Activated T-helper 1 cell treated with anti-CD3 and anti-CD28 coated beads, Interleukin-2, amount 50 U/mL, for 16 hours (primary cell): ENCODE measurements around the gene FGF4.

Experiments used
- DNase-seq, 2 donors: peaks; one replicate each; pipeline ENCODE4 v3.0.0-alpha.2; 2020; ENCODE audit warnings: low read depth in 1 of 2, low spot score in 1 of 2

Gene FGF4

GRCh38 chr11:69808667-69809086 is 33.5 kb upstream of the FGF4 start:
- DNase-seq = no peak

- no peak for DNase-seq
Observed at GRCh38 chr11:69807106-69807815, 32.1 kb upstream of the FGF4 start.

- no peak for DNase-seq
Observed at GRCh38 chr11:69804769-69805508, 29.8 kb upstream of the FGF4 start.

- DNase-seq = no peak
Observed at GRCh38 chr11:69803604-69804218, 28.6 kb upstream of the FGF4 start.

DNA sequence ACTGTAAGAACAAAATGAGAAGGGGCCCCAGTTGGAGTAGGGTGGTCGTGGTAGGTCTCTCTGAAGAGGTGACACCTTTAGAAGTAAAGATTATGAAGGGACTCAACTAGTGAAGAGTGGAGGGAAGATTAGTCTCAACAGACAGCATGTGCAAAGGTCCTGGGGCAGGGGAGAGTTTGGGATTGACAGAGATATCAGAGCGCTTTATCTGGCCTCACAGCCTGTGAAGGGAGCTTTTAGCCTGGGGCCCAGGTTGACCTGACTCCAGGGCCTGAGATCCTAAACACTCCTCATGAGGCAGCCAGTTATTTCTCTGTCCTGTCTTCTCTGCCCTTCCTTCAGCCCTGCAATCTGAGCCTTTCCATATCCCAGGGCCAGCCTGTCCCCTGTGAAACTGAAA is 27.9 kb upstream of the FGF4 start:
- no peak for DNase-seq

- DNase-seq = no peak
Observed at GRCh38 chr11:69802590-69802989, 27.4 kb upstream of the FGF4 start.

DNA sequence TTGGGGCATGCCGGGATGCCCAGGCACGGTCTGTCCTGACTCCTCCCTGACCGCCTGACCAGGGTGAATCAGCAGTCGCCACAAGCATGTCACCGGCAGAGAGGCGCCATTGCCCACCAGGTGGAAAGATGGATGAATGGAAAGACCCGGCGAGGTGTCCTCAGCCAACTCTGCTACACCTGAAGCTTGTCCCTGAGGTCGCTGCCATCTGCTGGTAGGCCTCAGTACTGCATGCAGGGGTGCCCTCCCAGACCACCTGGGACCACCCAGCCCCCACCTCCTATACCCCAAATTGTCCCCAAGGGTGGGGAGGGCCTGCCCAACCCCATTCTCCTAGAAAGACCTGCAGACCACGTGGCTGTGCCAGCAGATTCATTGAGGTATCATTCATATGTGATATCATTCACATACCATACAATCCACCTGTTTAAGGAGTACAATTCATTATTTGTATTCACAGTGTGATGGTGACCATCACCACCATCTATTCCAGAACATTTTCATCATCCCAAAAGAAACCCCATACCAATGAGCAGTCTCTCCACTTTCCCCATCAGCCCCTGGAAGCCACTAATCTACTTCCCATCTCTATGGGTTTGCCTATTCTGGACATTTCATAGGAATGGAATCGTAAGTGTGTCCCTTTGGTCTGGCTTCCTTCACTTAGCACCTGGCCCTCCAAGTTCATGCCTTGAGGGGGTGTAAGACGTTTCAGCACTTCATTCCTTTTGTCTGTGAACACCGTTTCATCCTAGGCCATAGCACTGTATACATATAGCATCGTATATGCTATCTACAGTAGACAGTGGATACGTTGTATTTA is 26.6 kb upstream of the FGF4 start:
- no peak for DNase-seq

DNA sequence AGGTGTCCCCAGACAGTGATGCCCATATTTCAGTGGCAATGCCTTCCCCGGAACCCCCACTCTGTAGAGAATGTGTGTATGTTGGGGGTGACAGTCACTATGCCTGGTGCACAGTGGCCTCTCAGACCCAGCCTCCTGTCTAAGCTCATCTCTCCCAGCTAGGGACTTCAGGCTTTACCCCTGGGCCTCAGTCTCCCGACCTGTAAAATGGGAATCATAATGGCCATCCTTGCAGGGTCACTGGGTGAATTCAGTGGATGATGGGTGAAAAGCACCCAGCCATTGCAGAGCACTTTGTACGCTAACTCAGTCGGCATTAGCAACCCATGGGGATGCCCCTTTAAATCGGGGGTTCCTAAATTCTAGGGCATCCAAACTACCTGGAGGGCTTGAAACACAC is 25.1 kb upstream of the FGF4 start:
- no peak for DNase-seq

- no peak for DNase-seq
Observed at GRCh38 chr11:69799582-69799981, 24.4 kb upstream of the FGF4 start.

- no peak for DNase-seq
Observed at GRCh38 chr11:69799097-69799496, 24.0 kb upstream of the FGF4 start.

DNA sequence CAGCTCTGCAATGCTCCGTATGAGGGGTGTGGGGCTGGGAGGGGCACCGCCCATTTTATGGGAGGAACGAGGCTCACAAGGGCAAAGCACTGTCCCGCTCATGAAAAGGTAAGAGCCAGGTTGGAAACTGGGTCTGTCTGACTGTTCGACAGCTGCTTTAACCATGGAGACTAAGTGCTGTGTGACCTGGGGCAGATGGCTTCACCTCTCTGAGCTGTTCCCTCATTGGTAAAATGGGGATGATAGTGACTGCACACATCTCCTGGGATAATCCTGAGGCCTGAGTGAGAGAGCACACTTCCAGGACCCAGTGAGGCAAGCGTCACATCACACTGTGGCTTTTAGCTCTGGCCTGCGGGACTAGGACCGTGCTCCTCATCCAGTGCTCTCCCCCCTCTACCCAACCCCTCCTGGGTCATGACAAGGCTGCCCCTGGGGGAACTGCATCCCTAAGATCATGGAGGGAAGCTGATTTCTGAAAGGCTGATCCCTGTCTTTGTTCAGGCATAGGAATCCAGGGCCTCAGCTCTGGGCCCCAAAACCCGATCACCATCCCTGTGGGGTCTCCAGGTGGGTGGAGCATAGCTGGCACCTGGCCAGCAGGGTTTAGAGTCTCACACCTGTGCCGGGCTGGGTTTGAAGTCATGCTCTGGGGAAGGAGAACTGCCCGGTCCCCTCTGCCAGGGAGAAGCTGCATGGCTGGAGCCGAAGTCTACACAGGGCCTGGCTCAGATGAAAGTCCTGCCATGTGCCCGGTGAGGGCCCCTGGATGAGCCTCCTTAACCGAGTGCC is 22.8 kb upstream of the FGF4 start:
- no peak for DNase-seq

GRCh38 chr11:69797156-69797555 is 22.0 kb upstream of the FGF4 start:
- DNase-seq = no peak

- no peak for DNase-seq
Observed at GRCh38 chr11:69796063-69796462, 20.9 kb upstream of the FGF4 start.

GRCh38 chr11:69791276-69792180 is 16.4 kb upstream of the FGF4 start:
- DNase-seq = no peak

DNA sequence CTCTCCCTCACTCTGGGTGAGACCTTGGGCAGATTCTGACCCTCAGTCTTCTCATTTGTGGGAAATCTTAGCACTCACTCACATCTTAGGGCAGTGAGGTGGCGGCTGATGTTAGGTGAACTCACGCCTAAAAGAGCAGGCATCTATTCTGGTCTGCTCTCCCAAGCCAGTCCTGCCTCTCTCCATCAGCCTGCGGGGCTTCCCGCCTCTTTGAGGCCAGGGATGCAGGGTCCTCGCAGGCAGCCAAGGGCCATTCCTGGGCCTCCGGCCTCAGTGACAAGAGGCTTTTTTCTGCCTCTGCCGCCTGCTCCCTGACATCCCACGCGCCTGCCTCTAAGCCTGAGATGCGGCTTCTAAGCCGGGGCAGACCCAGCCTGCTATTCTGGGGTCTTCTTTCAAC is 13.8 kb upstream of the FGF4 start:
- DNase-seq = no peak

DNA sequence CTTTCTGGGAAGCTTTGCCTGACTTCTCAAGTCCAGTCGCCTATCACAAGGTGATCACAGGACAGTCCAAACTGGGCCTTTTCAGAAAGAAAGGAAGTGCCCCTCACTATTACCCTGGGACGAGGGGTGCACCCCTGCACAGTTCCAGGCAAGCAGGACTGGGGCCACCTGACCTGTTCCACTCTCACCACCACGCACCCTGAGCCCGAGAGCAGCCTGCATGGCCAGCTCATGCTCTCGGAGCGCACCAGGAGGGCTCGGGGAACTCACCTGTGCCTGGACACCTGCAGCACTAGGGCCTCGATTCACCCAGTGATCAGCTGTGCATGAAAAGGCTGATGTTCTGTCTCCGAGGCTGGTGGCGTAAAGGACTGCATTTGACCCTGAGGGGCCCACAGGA is 12.8 kb upstream of the FGF4 start:
- DNase-seq = no peak

GRCh38 chr11:69787457-69787856 is 12.3 kb upstream of the FGF4 start:
- DNase-seq = no peak

GRCh38 chr11:69781241-69781640 is 6.1 kb upstream of the FGF4 start:
- no peak for DNase-seq

- no peak for DNase-seq
Observed at GRCh38 chr11:69778373-69778772, 3.2 kb upstream of the FGF4 start.
